ENCODE results near the gene OR10A3. TPM values are rescaled to one million over a fixed set of nuclear protein-coding genes. Genes with fewer than 3 reads are reported as not detected.

The OR10A3 gene
- total and polyA plus RNA-seq, 4 donors = not detected

DNA sequence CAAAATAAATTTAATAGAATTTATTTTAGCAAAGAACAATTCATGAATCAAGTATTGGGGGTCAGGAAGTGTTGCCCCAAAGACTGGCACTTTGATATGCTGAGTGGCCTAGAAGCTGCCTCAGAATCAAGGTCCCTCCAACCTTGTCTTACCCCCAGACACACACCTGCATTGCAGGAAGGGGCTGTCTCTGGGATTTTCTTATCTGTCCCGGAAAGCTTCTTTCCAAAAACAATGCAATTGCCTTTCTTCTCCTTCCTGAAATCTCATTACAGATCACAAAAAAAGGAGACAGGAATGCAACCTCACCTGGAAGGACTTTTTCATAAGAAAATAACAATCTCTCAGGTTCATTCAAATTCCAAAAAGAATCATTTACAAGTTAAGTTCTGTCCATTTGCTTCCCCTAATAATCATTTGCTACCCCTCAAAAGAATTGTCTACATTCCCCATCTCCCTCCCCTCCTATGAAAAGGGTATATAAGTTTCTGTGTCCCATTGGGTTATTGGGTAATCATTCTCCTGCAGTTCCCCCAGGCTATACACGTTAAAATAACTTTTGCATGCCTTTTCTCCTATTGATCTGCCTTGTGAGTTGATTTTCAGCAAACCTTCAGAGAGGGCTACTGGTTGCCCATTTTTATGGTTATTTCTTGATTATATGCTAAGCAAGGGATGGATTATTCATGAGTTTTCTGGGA lies 31.8 kb downstream of the OR10A3 start:
- H3K27me3 ChIP-seq (ENCODE audit: control insufficient read depth in 3 of 3, insufficient read depth in 3 of 3, low read length in 2 of 3) = no peaks in the 10 kb centered on the region
- H3K9ac ChIP-seq (ENCODE audit: insufficient read depth in 1 of 2, low read length in 2 of 2) = no peak overlapping the region
- H3K9me3 ChIP-seq (ENCODE audit: control insufficient read depth in 4 of 4, insufficient read depth in 3 of 4, low read length in 3 of 4) = no peaks in the 10 kb centered on the region
- 54 to 64% methylated on average over 2 of the region's 2 CpGs for WGBS, 2 donors
- no peak overlapping the region for H3K4me3 ChIP-seq
- no peak overlapping the region for H3K27ac ChIP-seq (ENCODE audit: low read depth in 1 of 2, low read length in 1 of 2)
- H3K4me1 ChIP-seq (ENCODE audit: control insufficient read depth in 5 of 5, insufficient read depth in 5 of 5, low read length in 5 of 5) = peaks cover 0 to 4% (median 0%) of the 10 kb centered on the region in 5 donors
- H3K36me3 ChIP-seq (ENCODE audit: control insufficient read depth in 4 of 4, insufficient read depth in 4 of 4, low read length in 4 of 4) = no peaks in the 10 kb centered on the region
- DNase-seq (no peak), ATAC-seq (ENCODE audit: insufficient read depth, low FRiP score) (no peak)
- TF ChIP-seq, protein P1, sequence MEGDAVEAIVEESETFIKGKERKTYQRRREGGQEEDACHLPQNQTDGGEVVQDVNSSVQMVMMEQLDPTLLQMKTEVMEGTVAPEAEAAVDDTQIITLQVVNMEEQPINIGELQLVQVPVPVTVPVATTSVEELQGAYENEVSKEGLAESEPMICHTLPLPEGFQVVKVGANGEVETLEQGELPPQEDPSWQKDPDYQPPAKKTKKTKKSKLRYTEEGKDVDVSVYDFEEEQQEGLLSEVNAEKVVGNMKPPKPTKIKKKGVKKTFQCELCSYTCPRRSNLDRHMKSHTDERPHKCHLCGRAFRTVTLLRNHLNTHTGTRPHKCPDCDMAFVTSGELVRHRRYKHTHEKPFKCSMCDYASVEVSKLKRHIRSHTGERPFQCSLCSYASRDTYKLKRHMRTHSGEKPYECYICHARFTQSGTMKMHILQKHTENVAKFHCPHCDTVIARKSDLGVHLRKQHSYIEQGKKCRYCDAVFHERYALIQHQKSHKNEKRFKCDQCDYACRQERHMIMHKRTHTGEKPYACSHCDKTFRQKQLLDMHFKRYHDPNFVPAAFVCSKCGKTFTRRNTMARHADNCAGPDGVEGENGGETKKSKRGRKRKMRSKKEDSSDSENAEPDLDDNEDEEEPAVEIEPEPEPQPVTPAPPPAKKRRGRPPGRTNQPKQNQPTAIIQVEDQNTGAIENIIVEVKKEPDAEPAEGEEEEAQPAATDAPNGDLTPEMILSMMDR (IDR thresholded peaks at IDR 0.05; ENCODE audit: control extremely low read depth, extremely low read depth) = no peak

DNA sequence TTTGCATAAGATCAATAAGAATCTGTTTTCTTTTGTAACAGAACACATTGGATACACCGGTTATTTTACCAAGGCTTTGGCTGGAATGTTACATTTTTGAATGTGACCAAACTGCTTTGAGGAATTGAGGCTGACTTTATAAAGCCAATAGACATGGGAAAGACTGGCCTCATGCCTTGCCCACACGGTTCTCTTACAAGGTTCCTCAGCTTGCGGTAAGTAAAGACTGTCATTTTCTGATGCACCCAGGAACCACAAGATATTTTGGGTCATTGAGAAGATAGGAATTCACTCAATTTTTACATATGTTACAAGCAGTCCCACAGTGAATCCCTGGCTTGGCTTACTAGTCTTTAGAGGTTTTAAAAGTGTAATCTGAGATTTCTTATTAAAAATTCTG lies 34.4 kb downstream of the OR10A3 start:
- H3K9me3 ChIP-seq (ENCODE audit: control insufficient read depth in 4 of 4, insufficient read depth in 3 of 4, low read length in 3 of 4) = no peaks in the 10 kb centered on the region
- 52 to 55% methylated on average over 3 of the region's 3 CpGs for WGBS, 2 donors

DNA sequence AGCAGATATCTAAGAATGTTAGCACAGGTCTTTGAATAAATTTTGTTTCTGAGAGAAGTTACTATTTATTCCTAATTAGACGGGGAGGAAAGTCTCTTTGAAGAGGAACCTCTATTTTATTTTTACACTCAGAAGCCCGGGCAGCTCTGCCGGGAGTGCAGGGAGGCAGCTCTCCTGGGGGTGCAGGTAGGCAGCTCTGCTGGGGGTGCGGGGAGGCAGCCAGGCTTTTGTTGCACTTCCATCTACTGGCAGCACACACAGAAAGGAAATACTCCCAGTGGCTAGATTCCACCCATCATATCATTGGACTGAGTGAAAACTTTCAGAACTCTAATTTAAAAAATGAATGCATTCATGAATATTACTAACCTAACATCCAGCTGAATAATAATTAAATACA lies 35.0 kb downstream of the OR10A3 start:
- Histone ChIP-seq H3K27ac (ENCODE audit: low read depth in 1 of 2, low read length in 1 of 2) (no peak overlapping the region), H3K9ac (ENCODE audit: insufficient read depth in 1 of 2, low read length in 2 of 2) (no peak overlapping the region), H3K36me3 (ENCODE audit: control insufficient read depth in 4 of 4, insufficient read depth in 4 of 4, low read length in 4 of 4) (no peaks in the 10 kb centered on the region), H3K27me3 (ENCODE audit: control insufficient read depth in 3 of 3, insufficient read depth in 3 of 3, low read length in 2 of 3) (no peaks in the 10 kb centered on the region), H3K4me3 (no peak overlapping the region), H3K4me1 (ENCODE audit: control insufficient read depth in 5 of 5, insufficient read depth in 5 of 5, low read length in 5 of 5) (peaks cover 0 to 4% (median 0%) of the 10 kb centered on the region in 5 donors), H3K9me3 (ENCODE audit: control insufficient read depth in 4 of 4, insufficient read depth in 3 of 4, low read length in 3 of 4) (no peaks in the 10 kb centered on the region)
- TF ChIP-seq, protein P1 (IDR thresholded peaks at IDR 0.05; ENCODE audit: control extremely low read depth, extremely low read depth) = no peak
- DNase-seq = no peak
- no peak for ATAC-seq (ENCODE audit: insufficient read depth, low FRiP score)
- 14 to 16% methylated on average over 4 of the region's 4 CpGs for WGBS, 2 donors

More for the DNA sequence above, 34.4 kb downstream of the OR10A3 start:
- H3K9ac ChIP-seq (ENCODE audit: insufficient read depth in 1 of 2, low read length in 2 of 2) = no peak overlapping the region
- ATAC-seq (ENCODE audit: insufficient read depth, low FRiP score) = no peak
- no peaks in the 10 kb centered on the region for H3K27me3 ChIP-seq (ENCODE audit: control insufficient read depth in 3 of 3, insufficient read depth in 3 of 3, low read length in 2 of 3)
- H3K36me3 ChIP-seq (ENCODE audit: control insufficient read depth in 4 of 4, insufficient read depth in 4 of 4, low read length in 4 of 4) = no peaks in the 10 kb centered on the region
- peaks cover 0 to 4% (median 0%) of the 10 kb centered on the region in 5 donors for H3K4me1 ChIP-seq (ENCODE audit: control insufficient read depth in 5 of 5, insufficient read depth in 5 of 5, low read length in 5 of 5)
- TF ChIP-seq, protein P1 (IDR thresholded peaks at IDR 0.05; ENCODE audit: control extremely low read depth, extremely low read depth) = no peak
- peak overlapping the region in 1 of 2 donors; percentile 47 for H3K27ac ChIP-seq (ENCODE audit: low read depth in 1 of 2, low read length in 1 of 2)
- no peak for DNase-seq
- H3K4me3 ChIP-seq = no peak overlapping the region
